Neural progenitor cell (in vitro differentiated cells): Measurements from ENCODE around the gene ZNF827. TPM values are rescaled to one million over a fixed set of nuclear protein-coding genes. Genes with fewer than 3 reads are reported as not detected.

Experiments
- DNase-seq: peaks from one replicate; pipeline ENCODE4 v3.0.0-alpha.2; 2016; ENCODE audit warnings: low spot score
- H2AFZ ChIP-seq: fragments of 200-600 bp; sonication (generic); replicated peaks from 2 replicates; pipeline ENCODE4 v1.6.1; 2016; ENCODE audit warnings: antibody characterized with exemption
- H3F3A ChIP-seq: fragments of 200-600 bp; sonication (generic); 2 replicates; pipeline ENCODE4 v1.6.1; 2016; ENCODE audit warnings: antibody characterized with exemption, low read depth
- H3K27ac ChIP-seq: fragments of 200-600 bp; sonication (generic); 2 replicates; pipeline ENCODE4 v1.5.1; 2016; ENCODE audit warnings: mild to moderate bottlenecking
- H3K27me3 ChIP-seq: fragments of 200-600 bp; sonication (generic); 2 replicates; pipeline ENCODE4 v1.6.1; 2016; ENCODE audit warnings: mild to moderate bottlenecking, moderate library complexity
- H3K36me3 ChIP-seq: fragments of 200-600 bp; sonication (generic); 2 replicates; pipeline ENCODE4 v1.5.1; 2016
- H3K4me1 ChIP-seq: fragments of 200-600 bp; sonication (generic); 2 replicates; pipeline ENCODE4 v1.6.1; 2016; ENCODE audit warnings: mixed run types
- H3K4me2 ChIP-seq: fragments of 200-600 bp; sonication (generic); 2 replicates; pipeline ENCODE4 v1.6.1; 2016
- H3K4me3 ChIP-seq: fragments of 200-600 bp; sonication (generic); 2 replicates; pipeline ENCODE4 v1.5.1; 2016
- H3K79me2 ChIP-seq: fragments of 200-600 bp; sonication (generic); 2 replicates; pipeline ENCODE4 v1.6.1; 2016; ENCODE audit warnings: low read depth
- H3K9ac ChIP-seq: fragments of 200-600 bp; sonication (generic); 2 replicates; pipeline ENCODE4 v1.6.1; 2016
- H3K9me3 ChIP-seq: fragments of 200-600 bp; sonication (generic); 2 replicates; pipeline ENCODE4 v1.5.1; 2016; ENCODE audit warnings: low read depth
- H4K20me1 ChIP-seq: fragments of 200-600 bp; sonication (generic); 2 replicates; pipeline ENCODE4 v1.6.1; 2016; ENCODE audit warnings: low read depth
- H3K27ac Mint-ChIP-seq: 3 replicates; pipeline ENCODE4 v1.8.0; 2021; ENCODE audit warnings: mixed read lengths
- H3K27me3 Mint-ChIP-seq: 2 replicates; pipeline ENCODE4 v1.8.0; 2022; ENCODE audit warnings: low read depth, mild to moderate bottlenecking, inconsistent platforms, moderate library complexity, mixed read lengths; ENCODE audit not compliant: insufficient read depth
- H3K36me3 Mint-ChIP-seq: 3 replicates; pipeline ENCODE4 v1.8.0; 2021; ENCODE audit warnings: mixed read lengths
- H3K4me1 Mint-ChIP-seq: 3 replicates; pipeline ENCODE4 v1.8.0; 2021; ENCODE audit warnings: mixed read lengths
- H3K4me3 Mint-ChIP-seq: 3 replicates; pipeline ENCODE4 v1.8.0; 2021; ENCODE audit warnings: mild to moderate bottlenecking, moderate library complexity, mixed read lengths
- H3K9me3 Mint-ChIP-seq: 3 replicates; pipeline ENCODE4 v1.8.0; 2020; ENCODE audit warnings: mixed read lengths
- CTCF ChIP-seq: fragments of 200-600 bp; sonication (generic); IDR thresholded peaks from 2 replicates; pipeline ENCODE4 v1.5.1; 2017; ENCODE audit warnings: antibody characterized with exemption, mild to moderate bottlenecking
- EZH2 ChIP-seq: fragments of 200-600 bp; sonication (generic); IDR thresholded peaks from 2 replicates; pipeline ENCODE4 v1.6.1; 2017; ENCODE audit warnings: antibody characterized with exemption, mild to moderate bottlenecking, moderate library complexity
- EZH2phosphoT487 ChIP-seq: fragments of 200-600 bp; sonication (generic); IDR thresholded peaks from 2 replicates; pipeline ENCODE4 v1.6.1; 2017; ENCODE audit warnings: antibody characterized with exemption
- total RNA-seq: library from RNA; depleted of rRNA; stranded (reverse); fragments of >200 nt; gene quantifications from 2 replicates; pipeline ENCODE4 v1.2.3, GENCODE V29; 2015; ENCODE audit warnings: low replicate concordance

ZNF827 gene
- total RNA-seq, 1 donor from 2014 or later, result 7.7 TPM

GRCh38 chr4:145867406-145867805 is 71.2 kb downstream of the ZNF827 start:
- no peaks in the 10 kb centered on the region for H3K27me3 ChIP-seq
- H2AFZ ChIP-seq, result no peak overlapping the region
- DNase-seq, result no peak
- H3K4me1 Mint-ChIP-seq, result peaks cover 33% of the 10 kb centered on the region
- peaks cover 2% of the 10 kb centered on the region for H3K27me3 Mint-ChIP-seq
- no peaks in the 10 kb centered on the region for H4K20me1 ChIP-seq
- TF ChIP-seq EZH2phosphoT487, result no peak
- TF ChIP-seq EZH2, result no peak
- TF ChIP-seq CTCF, result no peak
- no peaks in the 10 kb centered on the region for H3K4me1 ChIP-seq
- no peak overlapping the region for H3K27ac ChIP-seq
- H3K27ac Mint-ChIP-seq, result no peak overlapping the region
- no peak overlapping the region for H3K4me3 Mint-ChIP-seq
- no peaks in the 10 kb centered on the region for H3K79me2 ChIP-seq
- no peak overlapping the region for H3K4me2 ChIP-seq
- H3K36me3 ChIP-seq, result no peaks in the 10 kb centered on the region
- H3F3A ChIP-seq, result no peaks in the 10 kb centered on the region
- peaks cover 36% of the 10 kb centered on the region for H3K36me3 Mint-ChIP-seq
- no peak overlapping the region for H3K9ac ChIP-seq
- no peaks in the 10 kb centered on the region for H3K9me3 Mint-ChIP-seq
- no peaks in the 10 kb centered on the region for H3K9me3 ChIP-seq
- H3K4me3 ChIP-seq, result no peak overlapping the region

DNA sequence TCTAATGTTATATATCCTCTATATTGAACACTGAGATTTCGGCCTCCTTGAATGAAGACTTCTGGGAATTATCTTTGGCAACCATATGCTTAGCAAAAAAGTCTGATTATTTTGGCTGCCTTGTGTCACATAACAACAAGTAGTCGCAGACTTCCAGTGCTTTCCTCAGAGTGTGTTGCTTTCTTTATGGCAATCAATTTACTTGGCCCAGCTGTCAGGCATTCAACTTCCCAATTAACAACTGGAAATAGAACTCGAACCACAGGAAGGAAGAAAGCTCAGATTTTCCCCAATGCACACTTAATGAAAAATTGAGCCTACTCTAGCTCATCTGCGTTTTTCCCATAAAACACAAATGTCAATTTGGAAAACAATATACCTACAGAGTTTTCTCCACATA is 71.6 kb downstream of the ZNF827 start:
- Histone ChIP-seq H3K4me3 (no peak overlapping the region), H3K9ac (no peak overlapping the region), H4K20me1 (no peaks in the 10 kb centered on the region), H3K79me2 (no peaks in the 10 kb centered on the region), H3K4me1 (no peaks in the 10 kb centered on the region), H3F3A (no peaks in the 10 kb centered on the region), H3K4me2 (no peak overlapping the region), H3K36me3 (no peaks in the 10 kb centered on the region), H2AFZ (no peak overlapping the region), H3K27me3 (no peaks in the 10 kb centered on the region), H3K9me3 (no peaks in the 10 kb centered on the region), H3K27ac (no peak overlapping the region)
- Mint-ChIP-seq H3K4me3 (no peak overlapping the region), H3K27me3 (peaks cover 2% of the 10 kb centered on the region), H3K9me3 (no peaks in the 10 kb centered on the region), H3K36me3 (peaks cover 33% of the 10 kb centered on the region), H3K27ac (no peak overlapping the region), H3K4me1 (peaks cover 32% of the 10 kb centered on the region)
- TF ChIP-seq EZH2phosphoT487, result no peak
- no peak for TF ChIP-seq EZH2
- no peak for TF ChIP-seq CTCF
- DNase-seq, result no peak

- no peaks in the 10 kb centered on the region for H3K9me3 ChIP-seq
- TF ChIP-seq EZH2phosphoT487 (no peak), EZH2 (no peak), CTCF (no peak)
- H3K36me3 ChIP-seq, result no peaks in the 10 kb centered on the region
- no peak overlapping the region for H2AFZ ChIP-seq
- H3F3A ChIP-seq, result no peaks in the 10 kb centered on the region
- no peaks in the 10 kb centered on the region for H3K79me2 ChIP-seq
- DNase-seq, result no peak
- peaks cover 37% of the 10 kb centered on the region for H3K36me3 Mint-ChIP-seq
- no peak overlapping the region for H3K4me2 ChIP-seq
- peaks cover 2% of the 10 kb centered on the region for H3K27me3 Mint-ChIP-seq
- H3K4me1 Mint-ChIP-seq, result peaks cover 20% of the 10 kb centered on the region
- H3K9me3 Mint-ChIP-seq, result no peaks in the 10 kb centered on the region
- no peaks in the 10 kb centered on the region for H3K27me3 ChIP-seq
- H3K27ac Mint-ChIP-seq, result no peak overlapping the region
- H3K27ac ChIP-seq, result no peak overlapping the region
- H4K20me1 ChIP-seq, result no peaks in the 10 kb centered on the region
- H3K9ac ChIP-seq, result no peak overlapping the region
- H3K4me1 ChIP-seq, result no peaks in the 10 kb centered on the region
- H3K4me3 ChIP-seq, result no peak overlapping the region
- H3K4me3 Mint-ChIP-seq, result no peak overlapping the region
These were observed 73.2 kb downstream of the ZNF827 start for GRCh38 chr4:145865274-145865941.
